HG03520 (cell line): ENCODE results near the gene ZMIZ1.

Source experiments
- ATAC-seq: cut with Tn5 transposase; IDR thresholded peaks from one replicate; pipeline ENCODE4 v1.9.1; 2021; ENCODE audit warnings: mild to moderate bottlenecking, moderate library complexity; ENCODE audit not compliant: unreplicated experiment

Gene ZMIZ1, protein sequence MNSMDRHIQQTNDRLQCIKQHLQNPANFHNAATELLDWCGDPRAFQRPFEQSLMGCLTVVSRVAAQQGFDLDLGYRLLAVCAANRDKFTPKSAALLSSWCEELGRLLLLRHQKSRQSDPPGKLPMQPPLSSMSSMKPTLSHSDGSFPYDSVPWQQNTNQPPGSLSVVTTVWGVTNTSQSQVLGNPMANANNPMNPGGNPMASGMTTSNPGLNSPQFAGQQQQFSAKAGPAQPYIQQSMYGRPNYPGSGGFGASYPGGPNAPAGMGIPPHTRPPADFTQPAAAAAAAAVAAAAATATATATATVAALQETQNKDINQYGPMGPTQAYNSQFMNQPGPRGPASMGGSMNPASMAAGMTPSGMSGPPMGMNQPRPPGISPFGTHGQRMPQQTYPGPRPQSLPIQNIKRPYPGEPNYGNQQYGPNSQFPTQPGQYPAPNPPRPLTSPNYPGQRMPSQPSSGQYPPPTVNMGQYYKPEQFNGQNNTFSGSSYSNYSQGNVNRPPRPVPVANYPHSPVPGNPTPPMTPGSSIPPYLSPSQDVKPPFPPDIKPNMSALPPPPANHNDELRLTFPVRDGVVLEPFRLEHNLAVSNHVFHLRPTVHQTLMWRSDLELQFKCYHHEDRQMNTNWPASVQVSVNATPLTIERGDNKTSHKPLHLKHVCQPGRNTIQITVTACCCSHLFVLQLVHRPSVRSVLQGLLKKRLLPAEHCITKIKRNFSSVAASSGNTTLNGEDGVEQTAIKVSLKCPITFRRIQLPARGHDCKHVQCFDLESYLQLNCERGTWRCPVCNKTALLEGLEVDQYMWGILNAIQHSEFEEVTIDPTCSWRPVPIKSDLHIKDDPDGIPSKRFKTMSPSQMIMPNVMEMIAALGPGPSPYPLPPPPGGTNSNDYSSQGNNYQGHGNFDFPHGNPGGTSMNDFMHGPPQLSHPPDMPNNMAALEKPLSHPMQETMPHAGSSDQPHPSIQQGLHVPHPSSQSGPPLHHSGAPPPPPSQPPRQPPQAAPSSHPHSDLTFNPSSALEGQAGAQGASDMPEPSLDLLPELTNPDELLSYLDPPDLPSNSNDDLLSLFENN

GRCh38 chr10:79068562-79069324 is at the start of gene ZMIZ1:
TSS of gene ZMIZ1 (plus strand) at chr10:79068966. CDS start at chr10:79201633, 132,667 bp downstream.
- ATAC-seq = peak; percentile 55

DNA sequence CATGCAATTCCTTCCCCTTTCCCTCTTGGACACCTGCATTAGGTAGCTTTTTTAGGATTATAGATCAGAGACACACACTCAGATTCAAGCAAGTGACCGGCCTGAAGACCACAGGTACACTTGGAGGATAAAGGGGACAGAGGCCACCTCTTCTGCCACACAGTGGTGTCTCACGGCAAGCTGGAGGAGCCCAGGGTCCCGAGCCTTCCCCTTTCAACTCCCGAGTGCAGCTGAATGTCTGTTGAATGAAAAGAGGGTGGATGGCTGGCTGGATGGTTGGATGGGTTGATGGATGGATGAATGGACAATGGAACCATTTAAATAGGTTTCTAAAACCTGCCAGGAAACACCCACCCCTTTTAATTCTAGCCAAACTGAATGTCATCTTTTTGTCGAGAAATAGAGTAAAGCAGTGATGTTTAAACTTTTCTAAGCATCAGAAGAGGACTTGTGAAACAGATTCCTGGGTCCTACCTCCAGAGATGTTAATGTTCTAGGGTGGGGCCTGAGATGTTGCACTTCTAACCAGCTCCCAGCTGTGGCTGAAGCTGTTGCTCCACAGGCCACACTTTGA is 49.2 kb upstream of the ZMIZ1 start:
- ATAC-seq = no peak

- ATAC-seq = no peak
These were observed 48.7 kb upstream of the ZMIZ1 start for GRCh38 chr10:79020015-79020491.

GRCh38 chr10:79020605-79021004 is 48.2 kb upstream of the ZMIZ1 start:
- ATAC-seq = no peak

DNA sequence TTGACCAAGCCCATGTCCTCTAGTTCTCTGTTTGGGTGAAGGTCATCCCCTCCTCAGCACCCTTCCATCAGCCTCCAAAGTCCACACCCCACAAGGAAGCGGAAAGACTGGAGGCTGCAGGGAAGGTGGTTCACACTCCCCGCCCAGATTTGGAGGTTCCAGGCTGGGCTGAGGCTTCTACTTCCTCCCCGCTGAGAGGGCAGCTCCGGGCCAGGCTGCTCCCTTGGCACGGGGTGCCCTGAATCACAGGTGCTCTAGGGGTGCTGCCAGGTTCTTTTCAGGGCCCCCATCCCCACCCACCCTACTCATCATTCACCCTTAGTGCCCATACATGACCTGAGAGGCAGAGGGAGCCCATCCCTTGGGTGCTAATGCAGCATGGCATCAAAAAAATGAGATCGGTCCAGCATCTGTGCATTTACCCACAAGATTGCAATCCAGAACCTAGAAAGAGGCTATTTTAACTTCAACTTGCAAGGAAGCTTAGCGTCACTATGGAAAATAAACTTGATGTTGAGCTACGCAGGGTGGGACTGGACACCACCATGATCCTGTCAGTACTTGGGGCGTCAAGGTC is 47.3 kb upstream of the ZMIZ1 start:
- ATAC-seq = no peak

DNA sequence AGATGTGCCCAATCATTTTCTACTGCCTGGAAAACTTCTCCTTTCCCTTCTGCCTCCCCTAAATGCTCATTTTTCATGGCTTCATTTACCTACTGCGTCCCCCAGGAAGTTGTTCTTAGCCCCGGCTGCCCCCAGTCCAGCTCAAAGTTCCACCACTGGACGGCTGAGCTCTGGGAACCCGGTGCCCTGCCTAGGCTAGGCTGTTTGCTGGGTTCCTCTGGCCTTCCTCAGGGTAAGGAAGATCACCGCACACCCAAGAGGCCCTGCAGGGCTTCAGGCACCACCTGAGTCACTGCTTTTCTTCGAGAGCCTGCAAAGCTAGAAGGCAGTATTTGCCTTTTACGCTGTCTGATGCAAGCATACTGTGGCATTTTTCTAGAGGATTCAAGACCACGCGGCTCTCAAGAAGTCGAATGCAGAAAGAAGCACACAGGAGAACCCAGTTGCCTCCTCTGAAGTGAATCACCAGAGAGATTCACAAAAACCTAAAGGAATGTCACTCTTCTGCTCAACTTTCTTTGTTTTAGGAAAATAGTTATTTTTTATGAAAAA is 46.7 kb upstream of the ZMIZ1 start:
- ATAC-seq = no peak

- no peak for ATAC-seq
These were observed 46.1 kb upstream of the ZMIZ1 start for GRCh38 chr10:79022565-79023230.

- ATAC-seq = peak; percentile 86
These were observed 45.3 kb upstream of the ZMIZ1 start for GRCh38 chr10:79023240-79024162.

DNA sequence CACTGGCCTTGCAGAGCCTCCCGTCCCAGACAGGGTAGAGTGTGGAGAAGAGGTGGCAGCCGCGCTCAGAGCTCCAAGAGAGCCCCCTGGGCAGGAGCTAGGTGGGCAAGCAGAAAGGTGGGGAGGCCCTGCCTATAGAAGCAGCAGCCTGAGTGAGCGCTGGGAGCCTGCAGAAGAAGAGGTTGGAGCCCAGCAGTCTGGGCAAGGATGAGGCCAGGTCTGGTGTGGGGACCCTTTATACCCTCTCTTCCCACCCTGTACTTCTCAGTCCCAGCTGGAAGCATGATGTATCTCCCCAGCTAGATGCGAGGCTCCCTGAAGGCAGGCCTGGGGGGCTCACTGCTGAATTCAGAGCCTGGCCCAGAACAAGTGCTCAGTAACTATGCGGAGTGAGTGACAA is 44.5 kb upstream of the ZMIZ1 start:
- no peak for ATAC-seq

- no peak for ATAC-seq
These were observed 44.0 kb upstream of the ZMIZ1 start for GRCh38 chr10:79024720-79025198.

DNA sequence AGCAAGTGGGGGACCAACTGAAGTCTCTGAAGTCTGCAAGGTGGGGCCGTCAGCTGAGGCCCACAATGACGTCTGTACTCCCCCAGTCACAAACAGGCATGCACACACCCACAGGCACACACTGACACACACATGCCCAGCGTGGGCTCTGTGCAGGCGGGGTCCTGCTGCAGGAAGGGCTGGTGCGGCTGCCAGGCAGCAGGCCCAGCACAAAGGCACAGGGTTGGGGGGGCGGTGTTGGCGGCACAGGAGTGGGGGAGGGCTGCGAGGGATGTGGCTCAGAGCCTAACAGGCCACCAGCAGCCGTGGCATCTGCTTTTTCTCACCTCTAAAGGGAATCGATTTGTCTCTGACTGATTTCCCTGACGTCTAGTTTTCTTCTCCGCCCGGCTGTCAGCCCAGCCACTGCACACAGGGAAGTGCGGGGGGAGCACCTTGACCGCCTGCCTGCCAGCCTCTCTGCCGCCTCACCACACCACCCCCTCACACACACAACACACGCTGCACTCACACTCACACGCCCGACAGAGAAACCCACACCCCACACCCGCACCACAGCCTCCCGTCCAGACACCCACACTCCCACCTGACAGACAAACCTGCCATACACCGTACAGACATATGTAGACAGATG is 43.5 kb upstream of the ZMIZ1 start:
- no peak for ATAC-seq

- ATAC-seq = no peak
These were observed 42.4 kb upstream of the ZMIZ1 start for GRCh38 chr10:79026341-79026761.

- no peak for ATAC-seq
These were observed 42.0 kb upstream of the ZMIZ1 start for GRCh38 chr10:79026806-79027146.

DNA sequence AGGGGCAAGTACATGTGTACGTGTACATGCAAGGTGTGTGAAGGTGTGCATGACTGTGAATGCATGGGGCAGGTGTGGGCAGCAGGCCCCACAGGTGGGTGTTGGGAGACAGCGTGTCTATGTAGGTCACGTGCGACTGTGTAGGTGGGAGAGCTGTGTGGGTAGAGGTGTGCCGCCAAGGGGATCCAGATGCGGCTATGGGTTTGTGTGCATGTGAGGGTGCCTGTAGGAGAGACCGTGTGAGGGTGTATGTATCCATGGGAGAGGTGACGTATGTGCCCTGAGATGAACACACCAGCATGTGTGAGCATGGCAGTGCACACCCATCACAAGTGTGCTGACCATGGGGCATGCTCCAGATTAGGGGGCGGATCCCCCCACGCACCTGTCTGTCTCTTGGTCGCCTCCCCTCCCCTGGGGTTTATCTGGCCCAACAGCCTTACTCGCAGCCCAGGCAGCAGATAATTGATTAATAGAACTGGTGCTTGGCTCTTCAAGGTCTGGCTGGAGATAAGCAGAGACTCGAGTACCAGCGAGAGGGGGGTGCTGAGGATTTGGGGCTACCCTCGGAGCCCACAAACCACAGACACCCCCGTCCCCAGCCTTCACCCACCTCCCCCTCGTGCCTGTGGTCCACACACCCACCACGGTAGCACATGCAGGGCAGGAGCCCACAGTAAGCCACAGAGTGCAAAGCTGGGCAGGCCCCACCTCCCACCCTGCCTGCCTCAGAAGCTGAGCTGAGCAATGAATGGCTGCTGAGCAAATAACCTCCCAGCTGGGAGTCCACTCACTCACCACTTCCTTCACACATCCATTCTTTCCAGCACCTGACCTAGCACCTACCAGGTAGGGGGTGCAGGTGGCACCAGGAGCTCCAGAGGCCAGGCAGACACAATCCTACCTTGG is 41.4 kb upstream of the ZMIZ1 start:
- ATAC-seq = no peak

DNA sequence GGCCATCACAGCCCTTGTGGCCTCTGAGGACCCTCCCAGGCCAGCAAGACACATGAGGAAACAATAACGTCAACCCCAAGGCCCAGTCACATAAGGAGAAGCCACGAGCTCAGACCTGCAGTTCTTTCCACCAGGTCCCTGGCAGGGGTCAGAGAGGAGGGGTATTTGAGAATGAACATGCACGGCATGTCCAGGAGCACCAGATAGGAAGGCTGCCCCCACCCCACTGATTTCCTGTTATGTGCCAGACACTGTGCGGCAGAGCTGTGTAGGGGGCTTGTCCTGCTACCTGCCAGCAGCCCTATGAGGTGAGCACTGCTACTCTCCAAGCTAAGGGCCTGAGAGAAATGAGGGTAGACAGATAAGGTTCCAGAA is 40.7 kb upstream of the ZMIZ1 start:
- no peak for ATAC-seq

DNA sequence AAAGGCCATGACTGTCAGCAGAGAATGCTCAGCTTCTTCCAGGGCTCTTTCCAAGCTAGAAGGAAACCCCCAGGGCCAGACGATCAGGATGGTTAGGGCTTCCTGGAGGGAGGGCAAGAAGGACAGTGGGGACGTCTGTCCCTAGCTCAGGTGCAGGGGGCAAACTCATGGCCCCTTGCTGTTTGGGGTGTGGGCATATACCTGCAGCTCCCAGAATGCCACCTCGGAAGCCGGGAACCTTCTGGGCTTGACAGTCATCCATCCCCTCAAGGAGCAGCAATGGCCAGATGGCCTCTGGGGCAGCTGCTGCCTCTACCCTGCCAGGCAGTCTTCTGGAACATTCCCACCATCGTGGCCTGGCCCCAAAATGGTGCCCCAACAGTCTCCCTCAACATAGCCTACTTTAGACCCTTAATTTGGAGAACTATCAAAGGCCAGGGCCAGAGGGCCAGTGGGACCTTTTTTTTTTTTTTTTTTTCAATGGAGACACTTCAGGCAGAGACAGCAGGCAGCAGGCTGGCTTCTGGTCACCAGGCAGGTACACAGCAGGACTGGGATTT is 40.2 kb upstream of the ZMIZ1 start:
- ATAC-seq = no peak
